ENCODE measurements around the gene RPP25.
A peak's percentile ranks its signal among the peaks of the same experiment; 100 is the strongest.

Gene RPP25

GRCh38 chr15:74937590-74938371 lies 18.8 kb downstream of the RPP25 start, which contains the start of gene COX5A (continued):
- no peak for TF ChIP-seq OVOL3 (tag by site-specific recombination; IDR thresholded peaks at IDR 0.05)
- TF ChIP-seq ZBTB48 (tag by site-specific recombination; IDR thresholded peaks at IDR 0.05), result 0 out of 2 replicates have a peak, but pooled peaks have one; percentile 75
- TF ChIP-seq ZNF174 (tag by site-specific recombination; IDR thresholded peaks at IDR 0.05), result no peak
- no peak for TF ChIP-seq ZNF302 (tag by site-specific recombination; IDR thresholded peaks at IDR 0.05; ENCODE audit: low read depth)
- TF ChIP-seq ZNF561 (tag by site-specific recombination; IDR thresholded peaks at IDR 0.05; ENCODE audit: borderline replicate concordance), result peak; percentile 96
- TF ChIP-seq, protein P1, sequence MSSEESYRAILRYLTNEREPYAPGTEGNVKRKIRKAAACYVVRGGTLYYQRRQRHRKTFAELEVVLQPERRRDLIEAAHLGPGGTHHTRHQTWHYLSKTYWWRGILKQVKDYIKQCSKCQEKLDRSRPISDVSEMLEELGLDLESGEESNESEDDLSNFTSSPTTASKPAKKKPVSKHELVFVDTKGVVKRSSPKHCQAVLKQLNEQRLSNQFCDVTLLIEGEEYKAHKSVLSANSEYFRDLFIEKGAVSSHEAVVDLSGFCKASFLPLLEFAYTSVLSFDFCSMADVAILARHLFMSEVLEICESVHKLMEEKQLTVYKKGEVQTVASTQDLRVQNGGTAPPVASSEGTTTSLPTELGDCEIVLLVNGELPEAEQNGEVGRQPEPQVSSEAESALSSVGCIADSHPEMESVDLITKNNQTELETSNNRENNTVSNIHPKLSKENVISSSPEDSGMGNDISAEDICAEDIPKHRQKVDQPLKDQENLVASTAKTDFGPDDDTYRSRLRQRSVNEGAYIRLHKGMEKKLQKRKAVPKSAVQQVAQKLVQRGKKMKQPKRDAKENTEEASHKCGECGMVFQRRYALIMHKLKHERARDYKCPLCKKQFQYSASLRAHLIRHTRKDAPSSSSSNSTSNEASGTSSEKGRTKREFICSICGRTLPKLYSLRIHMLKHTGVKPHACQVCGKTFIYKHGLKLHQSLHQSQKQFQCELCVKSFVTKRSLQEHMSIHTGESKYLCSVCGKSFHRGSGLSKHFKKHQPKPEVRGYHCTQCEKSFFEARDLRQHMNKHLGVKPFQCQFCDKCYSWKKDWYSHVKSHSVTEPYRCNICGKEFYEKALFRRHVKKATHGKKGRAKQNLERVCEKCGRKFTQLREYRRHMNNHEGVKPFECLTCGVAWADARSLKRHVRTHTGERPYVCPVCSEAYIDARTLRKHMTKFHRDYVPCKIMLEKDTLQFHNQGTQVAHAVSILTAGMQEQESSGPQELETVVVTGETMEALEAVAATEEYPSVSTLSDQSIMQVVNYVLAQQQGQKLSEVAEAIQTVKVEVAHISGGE (tag by site-specific recombination; conservative IDR thresholded peaks at IDR 0.05; ENCODE audit: low read depth), result peak; percentile 73
- no peak for TF ChIP-seq ZNF645 (tag by site-specific recombination; IDR thresholded peaks at IDR 0.05)
- TF ChIP-seq, protein P2, sequence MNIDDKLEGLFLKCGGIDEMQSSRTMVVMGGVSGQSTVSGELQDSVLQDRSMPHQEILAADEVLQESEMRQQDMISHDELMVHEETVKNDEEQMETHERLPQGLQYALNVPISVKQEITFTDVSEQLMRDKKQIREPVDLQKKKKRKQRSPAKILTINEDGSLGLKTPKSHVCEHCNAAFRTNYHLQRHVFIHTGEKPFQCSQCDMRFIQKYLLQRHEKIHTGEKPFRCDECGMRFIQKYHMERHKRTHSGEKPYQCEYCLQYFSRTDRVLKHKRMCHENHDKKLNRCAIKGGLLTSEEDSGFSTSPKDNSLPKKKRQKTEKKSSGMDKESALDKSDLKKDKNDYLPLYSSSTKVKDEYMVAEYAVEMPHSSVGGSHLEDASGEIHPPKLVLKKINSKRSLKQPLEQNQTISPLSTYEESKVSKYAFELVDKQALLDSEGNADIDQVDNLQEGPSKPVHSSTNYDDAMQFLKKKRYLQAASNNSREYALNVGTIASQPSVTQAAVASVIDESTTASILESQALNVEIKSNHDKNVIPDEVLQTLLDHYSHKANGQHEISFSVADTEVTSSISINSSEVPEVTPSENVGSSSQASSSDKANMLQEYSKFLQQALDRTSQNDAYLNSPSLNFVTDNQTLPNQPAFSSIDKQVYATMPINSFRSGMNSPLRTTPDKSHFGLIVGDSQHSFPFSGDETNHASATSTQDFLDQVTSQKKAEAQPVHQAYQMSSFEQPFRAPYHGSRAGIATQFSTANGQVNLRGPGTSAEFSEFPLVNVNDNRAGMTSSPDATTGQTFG (tag by site-specific recombination; IDR thresholded peaks at IDR 0.05; ENCODE audit: borderline replicate concordance), result no peak
- TF ChIP-seq ZNF544 (tag by site-specific recombination; IDR thresholded peaks at IDR 0.05), result no peak
- no peak; the same call in 1 of the 2 replicates for TF ChIP-seq ZNF169 (tag by site-specific recombination; IDR thresholded peaks at IDR 0.05)
- TF ChIP-seq ZBTB1 (tag by site-specific recombination; IDR thresholded peaks at IDR 0.05), result peak; percentile 63; the same call in 1 of the 2 replicates
- TF ChIP-seq GLIS1 (tag by site-specific recombination; IDR thresholded peaks at IDR 0.05), result no peak; the same call in 1 of the 2 replicates
- no peak for TF ChIP-seq SCRT2 (tag by site-specific recombination; IDR thresholded peaks at IDR 0.05)
- 0 out of 2 replicates have a peak, but pooled peaks have one; percentile 17 for TF ChIP-seq ZNF677 (tag by site-specific recombination; IDR thresholded peaks at IDR 0.05)
- no peak for TF ChIP-seq HOXA7 (CRISPR knock-in tag; IDR thresholded peaks at IDR 0.05; ENCODE audit: borderline replicate concordance)
- TF ChIP-seq ZNF626 (tag by site-specific recombination; IDR thresholded peaks at IDR 0.05), result no peak
- TF ChIP-seq ZNF514 (tag by site-specific recombination; IDR thresholded peaks at IDR 0.05), result no peak
- no peak for TF ChIP-seq ZNF530 (tag by site-specific recombination; IDR thresholded peaks at IDR 0.05; ENCODE audit: low read depth)
- TF ChIP-seq, protein P3, sequence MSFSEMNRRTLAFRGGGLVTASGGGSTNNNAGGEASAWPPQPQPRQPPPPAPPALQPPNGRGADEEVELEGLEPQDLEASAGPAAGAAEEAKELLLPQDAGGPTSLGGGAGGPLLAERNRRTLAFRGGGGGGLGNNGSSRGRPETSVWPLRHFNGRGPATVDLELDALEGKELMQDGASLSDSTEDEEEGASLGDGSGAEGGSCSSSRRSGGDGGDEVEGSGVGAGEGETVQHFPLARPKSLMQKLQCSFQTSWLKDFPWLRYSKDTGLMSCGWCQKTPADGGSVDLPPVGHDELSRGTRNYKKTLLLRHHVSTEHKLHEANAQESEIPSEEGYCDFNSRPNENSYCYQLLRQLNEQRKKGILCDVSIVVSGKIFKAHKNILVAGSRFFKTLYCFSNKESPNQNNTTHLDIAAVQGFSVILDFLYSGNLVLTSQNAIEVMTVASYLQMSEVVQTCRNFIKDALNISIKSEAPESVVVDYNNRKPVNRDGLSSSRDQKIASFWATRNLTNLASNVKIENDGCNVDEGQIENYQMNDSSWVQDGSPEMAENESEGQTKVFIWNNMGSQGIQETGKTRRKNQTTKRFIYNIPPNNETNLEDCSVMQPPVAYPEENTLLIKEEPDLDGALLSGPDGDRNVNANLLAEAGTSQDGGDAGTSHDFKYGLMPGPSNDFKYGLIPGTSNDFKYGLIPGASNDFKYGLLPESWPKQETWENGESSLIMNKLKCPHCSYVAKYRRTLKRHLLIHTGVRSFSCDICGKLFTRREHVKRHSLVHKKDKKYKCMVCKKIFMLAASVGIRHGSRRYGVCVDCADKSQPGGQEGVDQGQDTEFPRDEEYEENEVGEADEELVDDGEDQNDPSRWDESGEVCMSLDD (tag by site-specific recombination; IDR thresholded peaks at IDR 0.05), result peak; percentile 23; the same call in 1 of the 2 replicates
- TF ChIP-seq ZNF433 (tag by site-specific recombination; IDR thresholded peaks at IDR 0.05; ENCODE audit: low read depth), result no peak
- 0 out of 2 replicates have a peak, but pooled peaks have one; percentile 31 for TF ChIP-seq ZNF239 (tag by site-specific recombination; IDR thresholded peaks at IDR 0.05)
- TF ChIP-seq ZNF571 (tag by site-specific recombination; IDR thresholded peaks at IDR 0.05), result no peak
- TF ChIP-seq ZNF10 (tag by site-specific recombination; IDR thresholded peaks at IDR 0.05), result peak; percentile 56; the same call in 1 of the 2 replicates
- TF ChIP-seq ZNF830 (tag by site-specific recombination; IDR thresholded peaks at IDR 0.05; ENCODE audit: low read depth), result no peak
- no peak for TF ChIP-seq ZFP41 (tag by site-specific recombination; IDR thresholded peaks at IDR 0.05; ENCODE audit: borderline replicate concordance)
- no peak; the same call in 1 of the 2 replicates for TF ChIP-seq ZBTB21 (tag by site-specific recombination; IDR thresholded peaks at IDR 0.05)

All from HEK293 (cell line).